OCI-LY7 (cell line): ENCODE results near the gene SP6.

ENCODE experiments used
- EZH2phosphoT487 ChIP-seq: fragments of 200-600 bp; sonication (generic); IDR thresholded peaks from 2 replicates; pipeline ENCODE4 v1.6.1; 2018; ENCODE audit warnings: low read depth, borderline replicate concordance, mild to moderate bottlenecking, mixed run types, antibody characterized with exemption, low read length, moderate library complexity, mixed read lengths
- TF ChIP-seq, protein P1 (sequence below): fragments of 200-600 bp; sonication (generic); conservative IDR thresholded peaks from 2 replicates; pipeline ENCODE4 v1.5.1; 2014; ENCODE audit warnings: mild to moderate bottlenecking, antibody characterized with exemption, low read length, moderate library complexity, mixed read lengths

DNA sequence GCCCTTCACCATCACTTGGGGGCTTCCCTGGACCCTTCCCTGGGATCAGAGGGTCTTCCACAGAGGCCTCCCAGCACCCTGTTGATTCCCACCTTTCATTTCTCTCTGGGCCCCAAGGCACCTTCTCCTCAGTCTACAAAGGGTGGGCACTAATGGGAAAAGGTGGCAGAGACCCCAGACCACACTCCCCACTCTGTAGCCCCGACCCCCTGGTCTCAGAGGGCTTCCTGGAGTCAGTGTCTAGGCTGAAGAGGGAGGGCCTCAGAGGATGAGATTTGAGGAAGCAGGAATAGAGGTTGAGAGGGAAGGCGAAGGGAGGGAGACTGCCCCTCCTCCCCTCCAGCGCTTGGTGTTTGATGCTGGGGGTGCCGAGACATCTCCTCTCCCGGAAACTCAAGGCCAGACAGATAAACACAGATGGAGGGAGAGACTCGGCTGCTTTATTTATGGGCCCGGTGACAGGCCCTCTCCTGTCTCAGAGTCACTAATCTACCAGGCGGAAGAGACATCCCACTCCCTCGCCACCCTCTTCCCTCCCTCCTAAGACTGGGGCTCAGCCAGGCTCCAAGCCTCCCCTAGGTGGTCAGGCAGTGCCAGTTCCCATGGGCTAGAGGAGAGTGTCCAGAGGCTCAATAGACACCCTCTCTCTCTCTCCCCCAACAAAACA is 26.5 kb upstream of the SP6 start:
- TF ChIP-seq, protein P1, sequence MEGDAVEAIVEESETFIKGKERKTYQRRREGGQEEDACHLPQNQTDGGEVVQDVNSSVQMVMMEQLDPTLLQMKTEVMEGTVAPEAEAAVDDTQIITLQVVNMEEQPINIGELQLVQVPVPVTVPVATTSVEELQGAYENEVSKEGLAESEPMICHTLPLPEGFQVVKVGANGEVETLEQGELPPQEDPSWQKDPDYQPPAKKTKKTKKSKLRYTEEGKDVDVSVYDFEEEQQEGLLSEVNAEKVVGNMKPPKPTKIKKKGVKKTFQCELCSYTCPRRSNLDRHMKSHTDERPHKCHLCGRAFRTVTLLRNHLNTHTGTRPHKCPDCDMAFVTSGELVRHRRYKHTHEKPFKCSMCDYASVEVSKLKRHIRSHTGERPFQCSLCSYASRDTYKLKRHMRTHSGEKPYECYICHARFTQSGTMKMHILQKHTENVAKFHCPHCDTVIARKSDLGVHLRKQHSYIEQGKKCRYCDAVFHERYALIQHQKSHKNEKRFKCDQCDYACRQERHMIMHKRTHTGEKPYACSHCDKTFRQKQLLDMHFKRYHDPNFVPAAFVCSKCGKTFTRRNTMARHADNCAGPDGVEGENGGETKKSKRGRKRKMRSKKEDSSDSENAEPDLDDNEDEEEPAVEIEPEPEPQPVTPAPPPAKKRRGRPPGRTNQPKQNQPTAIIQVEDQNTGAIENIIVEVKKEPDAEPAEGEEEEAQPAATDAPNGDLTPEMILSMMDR = no peak
- TF ChIP-seq EZH2phosphoT487 = no peak
